Common myeloid progenitor, CD34-positive (primary cell): ENCODE data around the gene IGF1R.

Experiments used
- CTCF ChIA-PET: fragments of 350-600 bp; sonication (Branson Sonifier 250); formaldehyde crosslinking; loops from one replicate; lab custom pipeline; 2021; ENCODE audit warnings: antibody characterized with exemption; lab: Charles Lee
- POLR2A ChIA-PET: fragments of 350-600 bp; sonication (Branson Sonifier 250); formaldehyde crosslinking; loops from one replicate; lab custom pipeline; 2021; ENCODE audit warnings: antibody characterized with exemption; lab: Charles Lee
- DNase-seq, 3 donors: peaks; one replicate each; pipeline versions ENCODE4 v3.0.0 to v3.0.0-alpha.2; 2013
- H3K27ac ChIP-seq, 2 experiments: 1 replicate in 1 of 2; 2 replicates in 1 of 2; pipeline ENCODE4 v1.7.0; 2013; ENCODE audit warnings: inconsistent platforms in 2 of 2, low read length in 2 of 2, mild to moderate bottlenecking in 2 of 2, low read depth in 1 of 2, moderate library complexity in 1 of 2; ENCODE audit not compliant: severe bottlenecking in 2 of 2, insufficient read depth in 1 of 2, poor library complexity in 1 of 2
- H3K27me3 ChIP-seq, 5 experiments: replicated peaks in 2 of 5; 1 replicate in 3 of 5; 2 replicates in 2 of 5; pipeline versions ENCODE4 v1.6.1 to v1.7.0; 2013; ENCODE audit warnings: low read length in 4 of 5, mild to moderate bottlenecking in 2 of 5, moderate library complexity in 2 of 5, inconsistent platforms in 1 of 5; ENCODE audit not compliant: insufficient read depth in 5 of 5, control insufficient read depth in 4 of 5
- H3K36me3 ChIP-seq, 4 experiments: 1 replicate in 2 of 4; 2 replicates in 2 of 4; pipeline versions ENCODE4 v1.6.1 to v1.7.0; 2013; ENCODE audit warnings: low read length in 3 of 4, control low read depth in 1 of 4, mild to moderate bottlenecking in 1 of 4; ENCODE audit not compliant: control insufficient read depth in 4 of 4, insufficient read depth in 4 of 4
- H3K4me1 ChIP-seq, 4 experiments: 1 replicate in 3 of 4; 2 replicates in 1 of 4; pipeline versions ENCODE4 v1.6.1 to v1.7.1; 2013; ENCODE audit warnings: low read length in 3 of 4, mild to moderate bottlenecking in 3 of 4, control low read depth in 1 of 4, inconsistent platforms in 1 of 4, moderate library complexity in 1 of 4; ENCODE audit not compliant: control insufficient read depth in 4 of 4, insufficient read depth in 4 of 4; ENCODE audit errors: control extremely low read depth in 1 of 4
- H3K4me3 ChIP-seq, 7 experiments: 1 replicate in 4 of 7; 2 replicates in 3 of 7; pipeline versions ENCODE4 v1.5.1 to v1.7.0; 2013; ENCODE audit warnings: mild to moderate bottlenecking in 7 of 7, low read length in 6 of 7, moderate library complexity in 6 of 7, inconsistent platforms in 2 of 7, low read depth in 2 of 7, control low read depth in 1 of 7; ENCODE audit not compliant: insufficient read depth in 4 of 7, control insufficient read depth in 1 of 7; ENCODE audit errors: extremely low read depth in 1 of 7
- H3K9me3 ChIP-seq, 5 experiments: 1 replicate in 4 of 5; 2 replicates in 1 of 5; pipeline versions ENCODE4 v1.6.1 to v1.7.1; 2013; ENCODE audit warnings: low read length in 4 of 5, mild to moderate bottlenecking in 2 of 5, inconsistent platforms in 1 of 5, low read depth in 1 of 5, moderate library complexity in 1 of 5; ENCODE audit not compliant: control insufficient read depth in 4 of 5, insufficient read depth in 2 of 5; ENCODE audit errors: control extremely low read depth in 1 of 5
- WGBS: methylation state at CpG from one replicate; pipeline ENCODE4 v1.1.5; 2013; ENCODE audit not compliant: insufficient coverage; 5-methylcytosine and 5-hydroxymethylcytosine counted together

Gene IGF1R

GRCh38 chr15:98916826-98917225 is 268.5 kb downstream of the IGF1R start:
- no peaks in the 10 kb centered on the region for H3K27me3 ChIP-seq
- 95% methylated on average over 7 of the region's 8 CpGs for WGBS
- H3K4me1 ChIP-seq, result peaks cover 0 to 18% (median 8%) of the 10 kb centered on the region in 4 experiments
- H3K36me3 ChIP-seq, result peaks cover 19 to 71% (median 54%) of the 10 kb centered on the region in 4 experiments
- H3K9me3 ChIP-seq, result no peaks in the 10 kb centered on the region
- H3K4me3 ChIP-seq, result no peak overlapping the region
- ChIA-PET POLR2A (interaction anchor here (0.6 kb wide), 1 partner anchor 16 kb away, joined by 3 read pairs; no protein-coding TSS in a partner anchor), CTCF (no interaction called here)
- H3K27ac ChIP-seq, result no peak overlapping the region
- no peak for DNase-seq

- H3K4me1 ChIP-seq, result peaks cover 0 to 18% (median 8%) of the 10 kb centered on the region in 4 experiments
- no peaks in the 10 kb centered on the region for H3K9me3 ChIP-seq
- no peak overlapping the region for H3K27ac ChIP-seq
- no peak for DNase-seq
- POLR2A ChIA-PET, result no interaction called here
- WGBS, result 100% methylated on average over 3 of the region's 3 CpGs
- H3K27me3 ChIP-seq, result no peaks in the 10 kb centered on the region
- peaks cover 19 to 71% (median 55%) of the 10 kb centered on the region in 4 experiments for H3K36me3 ChIP-seq
- no peak overlapping the region for H3K4me3 ChIP-seq
- CTCF ChIA-PET, result no interaction called here
These were observed 269.1 kb downstream of the IGF1R start for GRCh38 chr15:98917417-98917816.

DNA sequence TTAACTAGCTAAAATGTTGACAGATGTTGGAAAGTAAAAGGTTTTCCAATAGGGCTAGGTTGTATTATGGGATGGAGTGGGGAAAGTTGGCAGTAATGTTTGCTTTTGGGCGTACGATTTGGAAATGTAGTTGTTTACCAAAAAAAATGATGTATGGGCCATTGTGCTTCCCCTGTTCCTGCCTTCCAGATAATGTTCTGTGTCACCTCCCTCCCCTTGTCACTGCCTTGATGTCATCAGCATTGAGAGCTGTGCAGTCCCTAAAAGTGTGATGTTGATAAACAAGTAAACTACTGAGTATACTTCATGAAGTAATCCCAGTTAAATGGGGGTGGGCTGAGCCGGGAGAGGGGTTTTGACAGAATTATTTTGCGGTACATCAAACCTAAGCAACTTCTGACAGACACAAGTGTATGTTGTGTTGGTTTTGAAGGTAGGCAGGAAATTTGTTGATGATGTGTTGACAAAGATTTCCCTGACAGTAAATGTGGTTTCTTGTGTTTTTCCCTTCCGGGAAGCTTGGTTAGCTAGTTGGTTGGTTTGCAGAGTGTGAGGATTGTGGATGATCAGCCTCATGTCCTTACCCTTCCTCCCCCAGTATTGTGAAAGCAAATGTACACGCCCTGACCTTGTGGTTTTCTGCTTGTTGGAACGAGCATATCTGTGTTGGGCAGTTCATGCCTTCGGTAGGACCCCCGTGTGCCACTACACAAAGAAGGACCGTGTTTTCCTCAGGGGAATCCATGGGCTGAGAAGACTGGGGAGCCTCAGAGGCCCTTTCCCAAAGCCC is 271.9 kb downstream of the IGF1R start:
- H3K27ac ChIP-seq, result no peak overlapping the region
- DNase-seq, result no peak
- POLR2A ChIA-PET, result no interaction called here
- H3K9me3 ChIP-seq, result no peaks in the 10 kb centered on the region
- peaks cover 0 to 9% (median 3%) of the 10 kb centered on the region in 4 experiments for H3K4me1 ChIP-seq
- 90% methylated on average over 9 of the region's 10 CpGs for WGBS
- CTCF ChIA-PET, result no interaction called here
- H3K36me3 ChIP-seq, result peaks cover 18 to 83% (median 61%) of the 10 kb centered on the region in 4 experiments
- no peaks in the 10 kb centered on the region for H3K27me3 ChIP-seq
- no peak overlapping the region for H3K4me3 ChIP-seq

DNA sequence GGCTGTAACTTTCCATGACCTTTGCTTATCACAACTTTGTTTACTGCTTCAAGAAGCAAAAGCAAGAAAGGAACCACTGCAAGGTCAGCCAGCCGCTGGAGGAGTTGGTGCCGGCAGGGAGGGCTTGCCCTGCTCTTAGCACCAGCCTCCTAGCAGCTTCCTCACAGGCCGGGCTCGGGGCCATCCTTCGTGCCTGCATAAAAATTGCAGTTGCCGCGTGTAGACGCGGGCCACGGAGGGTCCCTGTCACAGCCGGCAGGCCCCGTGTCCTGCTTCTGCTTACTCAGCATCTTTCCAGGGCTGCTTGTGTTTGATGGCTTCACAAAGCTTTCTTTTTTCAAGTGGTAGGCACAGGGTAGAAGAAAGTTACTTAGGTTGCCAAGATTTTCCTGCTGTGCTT is 274.8 kb downstream of the IGF1R start:
- CTCF ChIA-PET, result no interaction called here
- POLR2A ChIA-PET, result no interaction called here
- DNase-seq, result no peak
- Histone ChIP-seq H3K9me3 (no peaks in the 10 kb centered on the region), H3K36me3 (peaks cover 8 to 78% (median 56%) of the 10 kb centered on the region in 4 experiments), H3K27me3 (no peaks in the 10 kb centered on the region), H3K27ac (no peak overlapping the region), H3K4me1 (peaks cover 0 to 5% (median 0%) of the 10 kb centered on the region in 4 experiments), H3K4me3 (no peak overlapping the region)
- WGBS, result 95% methylated on average over 12 of the region's 12 CpGs

DNA sequence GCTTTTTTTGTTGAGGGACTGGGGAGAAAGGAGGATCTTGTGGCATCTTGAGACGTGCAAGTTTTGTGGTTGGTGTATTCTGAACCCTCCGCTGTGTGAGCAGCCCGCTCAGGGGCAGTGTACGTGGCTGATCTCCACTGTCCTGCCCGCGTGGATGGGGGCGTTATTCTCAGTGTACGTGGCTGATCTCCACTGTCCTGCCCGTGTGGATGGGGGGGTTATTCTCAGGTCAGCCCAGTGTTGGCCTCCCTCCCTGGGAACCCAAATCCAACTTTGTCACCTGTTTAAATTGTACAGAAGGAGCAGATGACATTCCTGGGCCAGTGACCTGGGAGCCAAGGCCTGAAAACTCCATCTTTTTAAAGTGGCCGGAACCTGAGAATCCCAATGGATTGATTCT is 275.2 kb downstream of the IGF1R start:
- Histone ChIP-seq H3K4me1 (peaks cover 0 to 5% (median 0%) of the 10 kb centered on the region in 4 experiments), H3K36me3 (peaks cover 10 to 77% (median 58%) of the 10 kb centered on the region in 4 experiments), H3K4me3 (no peak overlapping the region), H3K27me3 (no peaks in the 10 kb centered on the region), H3K9me3 (no peaks in the 10 kb centered on the region), H3K27ac (no peak overlapping the region)
- DNase-seq, result no peak
- 100% methylated on average over 7 of the region's 10 CpGs for WGBS
- ChIA-PET POLR2A (no interaction called here), CTCF (no interaction called here)

DNA sequence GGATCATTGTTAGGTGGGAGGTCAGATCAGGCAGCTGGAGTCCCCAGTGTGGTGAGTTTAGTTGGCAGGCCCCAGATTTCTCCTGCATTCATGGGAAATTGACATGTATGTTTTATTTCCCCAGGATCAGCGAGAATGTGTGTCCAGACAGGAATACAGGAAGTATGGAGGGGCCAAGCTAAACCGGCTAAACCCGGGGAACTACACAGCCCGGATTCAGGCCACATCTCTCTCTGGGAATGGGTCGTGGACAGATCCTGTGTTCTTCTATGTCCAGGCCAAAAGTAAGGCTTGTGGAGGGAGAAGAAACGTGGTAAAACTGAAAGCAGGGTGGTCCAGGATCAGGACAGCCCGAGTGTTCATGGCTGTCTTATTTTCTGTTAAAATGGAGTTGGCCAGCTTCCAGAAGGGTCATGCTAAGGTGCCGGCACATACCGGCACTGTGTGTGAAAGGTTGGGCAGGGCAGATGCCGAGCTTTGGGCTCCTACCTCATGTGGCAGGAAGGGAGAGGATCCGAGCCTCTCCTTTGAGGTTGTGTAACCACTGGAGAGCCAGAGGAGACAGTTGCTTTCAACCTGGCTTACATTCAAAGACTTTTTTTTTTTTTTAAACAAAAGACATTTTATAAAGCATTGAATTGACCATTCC is 276.2 kb downstream of the IGF1R start:
- Histone ChIP-seq H3K4me1 (peaks cover 0 to 5% (median 0%) of the 10 kb centered on the region in 4 experiments), H3K27ac (no peak overlapping the region), H3K27me3 (no peaks in the 10 kb centered on the region), H3K4me3 (no peak overlapping the region), H3K9me3 (no peaks in the 10 kb centered on the region), H3K36me3 (peaks cover 14 to 70% (median 52%) of the 10 kb centered on the region in 4 experiments)
- DNase-seq, result no peak
- ChIA-PET CTCF (no interaction called here), POLR2A (no interaction called here)
- 97% methylated on average over 9 of the region's 11 CpGs for whole genome bisulfite sequencing

DNA sequence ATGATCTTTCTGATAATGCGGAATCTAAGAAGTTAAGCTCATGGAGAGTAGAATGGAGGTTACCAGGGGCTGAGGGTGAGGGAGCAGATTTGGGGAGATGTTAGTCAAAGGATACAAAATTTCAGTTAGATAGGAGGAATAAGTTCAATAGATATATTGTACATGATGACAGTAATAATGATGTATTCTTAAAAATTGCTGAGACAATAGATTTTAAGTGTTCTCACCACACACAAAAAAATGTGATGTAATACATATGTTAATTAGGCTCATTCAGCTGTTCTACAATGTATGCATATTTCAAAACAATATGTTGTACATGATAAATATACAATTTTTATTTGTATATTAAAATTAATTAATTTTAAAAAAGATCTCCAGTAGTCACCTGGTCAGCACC is 277.9 kb downstream of the IGF1R start:
- H3K27me3 ChIP-seq, result no peaks in the 10 kb centered on the region
- no peak for DNase-seq
- H3K4me1 ChIP-seq, result no peaks in the 10 kb centered on the region
- WGBS, result 100% methylated on average over 1 of the region's 1 CpG
- H3K4me3 ChIP-seq, result no peak overlapping the region
- no peaks in the 10 kb centered on the region for H3K9me3 ChIP-seq
- CTCF ChIA-PET, result interaction anchor here (1.7 kb wide), 1 partner anchor 11 kb away, joined by 3 read pairs; no protein-coding TSS in a partner anchor
- H3K27ac ChIP-seq, result no peak overlapping the region
- H3K36me3 ChIP-seq, result peaks cover 12 to 78% (median 50%) of the 10 kb centered on the region in 4 experiments
- POLR2A ChIA-PET, result interaction anchor here (0.6 kb wide), 1 partner anchor 98 kb away, joined by 3 read pairs; no protein-coding TSS in a partner anchor
